Uterus (tissue), 2 donors: ENCODE measurements around the gene IVL.

Source experiments
- POLR2A ChIP-seq, 2 donors: fragments of 450-650 bp; IDR thresholded peaks; one replicate each; pipeline ENCODE4 v1.6.1; 2016; ENCODE audit warnings: antibody characterized with exemption in 2 of 2, mild to moderate bottlenecking in 1 of 2, moderate library complexity in 1 of 2
- TF ChIP-seq, protein P1 (sequence below), 4 experiments: fragments of 200-600 bp in 2 of 4; fragments of 450-650 bp in 2 of 4; sonication (generic) in 2 of 4; IDR thresholded peaks; one replicate each; pipeline ENCODE4 v1.5.1; 2016 to 2019; ENCODE audit warnings: antibody characterized with exemption in 4 of 4, mild to moderate bottlenecking in 2 of 4, moderate library complexity in 1 of 4

DNA sequence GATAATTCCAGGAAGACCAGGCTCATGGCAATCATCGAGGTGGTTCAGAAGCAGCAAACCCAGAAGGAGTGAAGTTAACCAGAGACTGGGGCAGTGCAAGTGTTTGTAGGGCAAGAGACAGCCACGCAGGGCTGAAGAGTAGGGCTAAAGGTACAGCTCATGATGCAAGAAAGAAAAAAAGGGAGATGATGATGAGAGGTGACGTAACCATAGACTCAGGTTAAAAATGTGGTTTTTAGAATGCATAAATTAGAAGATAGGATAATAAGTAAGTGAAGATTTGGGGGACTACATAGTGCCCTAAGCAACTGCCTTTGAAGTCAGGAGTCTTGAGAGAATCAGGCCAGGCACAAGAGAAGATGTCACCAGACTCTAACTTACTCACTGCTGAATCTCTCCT is 48.2 kb upstream of the IVL start:
- TF ChIP-seq POLR2A (IDR thresholded peaks at IDR 0.05) = no peak
- TF ChIP-seq, protein P1, sequence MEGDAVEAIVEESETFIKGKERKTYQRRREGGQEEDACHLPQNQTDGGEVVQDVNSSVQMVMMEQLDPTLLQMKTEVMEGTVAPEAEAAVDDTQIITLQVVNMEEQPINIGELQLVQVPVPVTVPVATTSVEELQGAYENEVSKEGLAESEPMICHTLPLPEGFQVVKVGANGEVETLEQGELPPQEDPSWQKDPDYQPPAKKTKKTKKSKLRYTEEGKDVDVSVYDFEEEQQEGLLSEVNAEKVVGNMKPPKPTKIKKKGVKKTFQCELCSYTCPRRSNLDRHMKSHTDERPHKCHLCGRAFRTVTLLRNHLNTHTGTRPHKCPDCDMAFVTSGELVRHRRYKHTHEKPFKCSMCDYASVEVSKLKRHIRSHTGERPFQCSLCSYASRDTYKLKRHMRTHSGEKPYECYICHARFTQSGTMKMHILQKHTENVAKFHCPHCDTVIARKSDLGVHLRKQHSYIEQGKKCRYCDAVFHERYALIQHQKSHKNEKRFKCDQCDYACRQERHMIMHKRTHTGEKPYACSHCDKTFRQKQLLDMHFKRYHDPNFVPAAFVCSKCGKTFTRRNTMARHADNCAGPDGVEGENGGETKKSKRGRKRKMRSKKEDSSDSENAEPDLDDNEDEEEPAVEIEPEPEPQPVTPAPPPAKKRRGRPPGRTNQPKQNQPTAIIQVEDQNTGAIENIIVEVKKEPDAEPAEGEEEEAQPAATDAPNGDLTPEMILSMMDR (IDR thresholded peaks at IDR 0.05) = no peak
